Measurements from ENCODE around the gene HCRTR1. TPM values are rescaled to one million over a fixed set of nuclear protein-coding genes. Genes with fewer than 3 reads are reported as not detected.

The HCRTR1 gene
- total RNA-seq, 2 donors from 2014 or later, result not detected

- no peak overlapping the region for H3K9ac ChIP-seq (ENCODE audit: low read depth in 2 of 2, low read length in 2 of 2)
- no peak for DNase-seq
- H3K27me3 ChIP-seq, result no peaks in the 10 kb centered on the region
- no peak overlapping the region for H3K27ac ChIP-seq
- no peaks in the 10 kb centered on the region for H3K4me1 ChIP-seq
- H3K4me3 ChIP-seq, result no peak overlapping the region
- H3K9me3 ChIP-seq, result no peaks in the 10 kb centered on the region
- TF ChIP-seq CTCF (IDR thresholded peaks at IDR 0.05), result no peak
- H3K36me3 ChIP-seq, result no peaks in the 10 kb centered on the region
- intact Hi-C loops (cut with DNase I), result no loop called here
Measured at GRCh38 chr1:31674626-31675025, 57.1 kb downstream of the HCRTR1 start.

GRCh38 chr1:31675161-31675560 is 57.7 kb downstream of the HCRTR1 start:
- H3K4me3 ChIP-seq, result no peak overlapping the region
- no peak for DNase-seq
- H3K9ac ChIP-seq (ENCODE audit: low read depth in 2 of 2, low read length in 2 of 2), result no peak overlapping the region
- intact Hi-C loops (cut with DNase I), result no loop called here
- no peaks in the 10 kb centered on the region for H3K27me3 ChIP-seq
- no peaks in the 10 kb centered on the region for H3K4me1 ChIP-seq
- H3K36me3 ChIP-seq, result no peaks in the 10 kb centered on the region
- no peak overlapping the region for H3K27ac ChIP-seq
- TF ChIP-seq CTCF (IDR thresholded peaks at IDR 0.05), result no peak
- no peaks in the 10 kb centered on the region for H3K9me3 ChIP-seq

- no peaks in the 10 kb centered on the region for H3K4me1 ChIP-seq
- no peak for DNase-seq
- intact Hi-C loops (cut with DNase I), result no loop called here
- no peaks in the 10 kb centered on the region for H3K36me3 ChIP-seq
- no peak overlapping the region for H3K4me3 ChIP-seq
- no peak for TF ChIP-seq CTCF (IDR thresholded peaks at IDR 0.05)
- H3K9me3 ChIP-seq, result no peaks in the 10 kb centered on the region
- no peak overlapping the region for H3K9ac ChIP-seq (ENCODE audit: low read depth in 2 of 2, low read length in 2 of 2)
- no peaks in the 10 kb centered on the region for H3K27me3 ChIP-seq
- H3K27ac ChIP-seq, result no peak overlapping the region
Measured at GRCh38 chr1:31675756-31676155, 58.3 kb downstream of the HCRTR1 start.

Other genes starting within 250 kb of the HCRTR1 start
- gene FABP3, start 244.6 kb upstream of the HCRTR1 start, total RNA-seq, result 1 to 10 TPM; 2.8 to 4.7 TPM
- gene SERINC2, start 204.5 kb upstream of the HCRTR1 start, total RNA-seq, result 100 to 1,000 TPM; 203 to 212 TPM
- gene TINAGL1, start 41.2 kb upstream of the HCRTR1 start, total RNA-seq, result 100 to 1,000 TPM; 116 to 130 TPM
- 10 to 100 TPM; 57.5 to 67.8 TPM for gene PEF1, start 27.2 kb downstream of the HCRTR1 start, total RNA-seq
- 10 to 100 TPM in 1 of 2 donors, 1 to 10 TPM in 1; 9.0 to 15.4 TPM for gene COL16A1, start 86.3 kb downstream of the HCRTR1 start, total RNA-seq
- gene ADGRB2, start 146.7 kb downstream of the HCRTR1 start, total RNA-seq, result 1 to 10 TPM in 1 of 2 donors, under 1 TPM in 1; 0.59 to 1.6 TPM
- under 1 TPM; 0.45 to 0.59 TPM for gene SPOCD1, start 198.3 kb downstream of the HCRTR1 start, total RNA-seq

All from colonic mucosa (tissue), 4 donors.